ENCODE results near the gene LCP1. TPM values are rescaled to one million over a fixed set of nuclear protein-coding genes. Genes with fewer than 3 reads are reported as not detected.

LCP1 gene
- total RNA-seq, 1 experiment from 2014 or later, result 1.5 TPM

DNA sequence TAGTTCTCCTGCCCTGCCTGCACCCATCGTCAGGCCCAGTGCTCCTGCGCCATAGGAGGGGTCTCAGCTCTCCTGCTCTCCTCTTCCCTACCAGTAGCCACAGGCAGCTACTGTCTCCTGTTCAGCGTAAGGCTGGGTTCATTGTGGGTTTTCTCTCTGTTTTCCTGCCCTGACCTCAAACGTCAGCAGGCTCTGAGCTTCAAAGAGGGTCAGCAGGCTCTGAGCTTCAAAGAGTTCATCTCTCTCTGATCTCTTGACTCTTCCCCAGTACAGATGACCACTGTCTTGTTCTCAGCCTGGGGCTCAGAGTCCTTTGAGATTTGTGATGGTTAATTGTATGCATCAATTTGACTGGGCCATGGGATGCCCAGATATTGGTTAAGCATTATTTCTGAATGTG lies 72.5 kb downstream of the LCP1 start:
- CTCF ChIA-PET, result no interaction called here

DNA sequence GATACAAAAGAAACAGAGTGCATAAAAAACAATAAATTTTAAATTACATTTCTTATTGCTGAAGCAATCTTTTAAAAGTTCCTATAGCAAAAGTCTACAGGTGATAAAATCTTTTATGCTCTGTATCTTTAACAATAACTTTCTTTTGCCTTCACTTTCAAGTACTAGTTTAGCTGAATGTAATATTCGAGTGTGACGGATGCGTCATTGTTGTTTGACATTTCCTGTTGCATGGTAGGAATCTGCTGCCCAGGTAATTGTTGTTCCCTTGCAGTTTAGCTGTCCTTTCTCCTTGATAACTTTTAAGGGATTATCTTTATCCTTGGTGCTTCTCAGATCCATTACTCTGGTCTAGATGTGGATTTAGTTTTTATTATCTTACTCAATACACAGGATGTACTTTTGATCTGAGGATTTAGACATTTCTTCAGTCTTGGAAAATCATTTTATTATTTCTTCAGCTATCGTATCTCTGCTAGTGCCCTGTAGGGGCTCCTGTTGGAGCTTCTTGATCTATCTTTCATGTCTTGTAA lies 75.1 kb downstream of the LCP1 start:
- intact Hi-C loops (cut with micrococcal nuclease; ENCODE audit: unreplicated experiment), result no loop called here
- no TSS peak for BruUV-seq (replicated peaks)
- Histone ChIP-seq H3K4me3 (ENCODE audit: low read depth in 2 of 2, low read length in 2 of 2) (no peak overlapping the region), H3K4me1 (ENCODE audit: control insufficient read depth, insufficient read depth, low read length) (no peaks in the 10 kb centered on the region), H3K36me3 (ENCODE audit: control insufficient read depth, insufficient read depth, low read length) (no peaks in the 10 kb centered on the region), H3K27me3 (ENCODE audit: control insufficient read depth, insufficient read depth, low read length) (no peaks in the 10 kb centered on the region), H3K9me3 (ENCODE audit: control insufficient read depth, insufficient read depth, low read depth, low read length) (no peaks in the 10 kb centered on the region), H3K27ac (ENCODE audit: low read length) (no peak overlapping the region)
- ChIA-PET POLR2A (no interaction called here), CTCF (no interaction called here)
- no peak for DNase-seq (ENCODE audit: low read depth, low spot score)
- in situ Hi-C loops (cut with HindIII; ENCODE audit: low pct_unique_long_range_greater_than_20kb, low sequenced_read_pairs), result no loop called here
- no peak for ATAC-seq
- TF ChIP-seq, protein P1, sequence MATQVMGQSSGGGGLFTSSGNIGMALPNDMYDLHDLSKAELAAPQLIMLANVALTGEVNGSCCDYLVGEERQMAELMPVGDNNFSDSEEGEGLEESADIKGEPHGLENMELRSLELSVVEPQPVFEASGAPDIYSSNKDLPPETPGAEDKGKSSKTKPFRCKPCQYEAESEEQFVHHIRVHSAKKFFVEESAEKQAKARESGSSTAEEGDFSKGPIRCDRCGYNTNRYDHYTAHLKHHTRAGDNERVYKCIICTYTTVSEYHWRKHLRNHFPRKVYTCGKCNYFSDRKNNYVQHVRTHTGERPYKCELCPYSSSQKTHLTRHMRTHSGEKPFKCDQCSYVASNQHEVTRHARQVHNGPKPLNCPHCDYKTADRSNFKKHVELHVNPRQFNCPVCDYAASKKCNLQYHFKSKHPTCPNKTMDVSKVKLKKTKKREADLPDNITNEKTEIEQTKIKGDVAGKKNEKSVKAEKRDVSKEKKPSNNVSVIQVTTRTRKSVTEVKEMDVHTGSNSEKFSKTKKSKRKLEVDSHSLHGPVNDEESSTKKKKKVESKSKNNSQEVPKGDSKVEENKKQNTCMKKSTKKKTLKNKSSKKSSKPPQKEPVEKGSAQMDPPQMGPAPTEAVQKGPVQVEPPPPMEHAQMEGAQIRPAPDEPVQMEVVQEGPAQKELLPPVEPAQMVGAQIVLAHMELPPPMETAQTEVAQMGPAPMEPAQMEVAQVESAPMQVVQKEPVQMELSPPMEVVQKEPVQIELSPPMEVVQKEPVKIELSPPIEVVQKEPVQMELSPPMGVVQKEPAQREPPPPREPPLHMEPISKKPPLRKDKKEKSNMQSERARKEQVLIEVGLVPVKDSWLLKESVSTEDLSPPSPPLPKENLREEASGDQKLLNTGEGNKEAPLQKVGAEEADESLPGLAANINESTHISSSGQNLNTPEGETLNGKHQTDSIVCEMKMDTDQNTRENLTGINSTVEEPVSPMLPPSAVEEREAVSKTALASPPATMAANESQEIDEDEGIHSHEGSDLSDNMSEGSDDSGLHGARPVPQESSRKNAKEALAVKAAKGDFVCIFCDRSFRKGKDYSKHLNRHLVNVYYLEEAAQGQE (IDR thresholded peaks at IDR 0.05; ENCODE audit: insufficient read depth in 1 of 2, low read depth in 2 of 2, low read length in 1 of 2), result no peak
- TF ChIP-seq SIN3A (IDR thresholded peaks at IDR 0.05; ENCODE audit: borderline replicate concordance, insufficient read depth, low read depth, low read length), result no peak
- no peak for TF ChIP-seq POLR2AphosphoS5 (IDR thresholded peaks at IDR 0.05; ENCODE audit: low read depth, low read length)
- TF ChIP-seq TCF7L2 (IDR thresholded peaks at IDR 0.05; ENCODE audit: low read depth, low read length), result no peak
- TF ChIP-seq, protein P2, sequence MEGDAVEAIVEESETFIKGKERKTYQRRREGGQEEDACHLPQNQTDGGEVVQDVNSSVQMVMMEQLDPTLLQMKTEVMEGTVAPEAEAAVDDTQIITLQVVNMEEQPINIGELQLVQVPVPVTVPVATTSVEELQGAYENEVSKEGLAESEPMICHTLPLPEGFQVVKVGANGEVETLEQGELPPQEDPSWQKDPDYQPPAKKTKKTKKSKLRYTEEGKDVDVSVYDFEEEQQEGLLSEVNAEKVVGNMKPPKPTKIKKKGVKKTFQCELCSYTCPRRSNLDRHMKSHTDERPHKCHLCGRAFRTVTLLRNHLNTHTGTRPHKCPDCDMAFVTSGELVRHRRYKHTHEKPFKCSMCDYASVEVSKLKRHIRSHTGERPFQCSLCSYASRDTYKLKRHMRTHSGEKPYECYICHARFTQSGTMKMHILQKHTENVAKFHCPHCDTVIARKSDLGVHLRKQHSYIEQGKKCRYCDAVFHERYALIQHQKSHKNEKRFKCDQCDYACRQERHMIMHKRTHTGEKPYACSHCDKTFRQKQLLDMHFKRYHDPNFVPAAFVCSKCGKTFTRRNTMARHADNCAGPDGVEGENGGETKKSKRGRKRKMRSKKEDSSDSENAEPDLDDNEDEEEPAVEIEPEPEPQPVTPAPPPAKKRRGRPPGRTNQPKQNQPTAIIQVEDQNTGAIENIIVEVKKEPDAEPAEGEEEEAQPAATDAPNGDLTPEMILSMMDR (IDR thresholded peaks at IDR 0.05), result no peak

More for the DNA sequence above, 72.5 kb downstream of the LCP1 start:
- intact Hi-C loops (cut with micrococcal nuclease; ENCODE audit: unreplicated experiment) (no loop called here), in situ Hi-C loops (cut with HindIII; ENCODE audit: low pct_unique_long_range_greater_than_20kb, low sequenced_read_pairs) (no loop called here)
- no TSS peak for BruUV-seq (replicated peaks)
- POLR2A ChIA-PET, result no interaction called here
- no peak for DNase-seq (ENCODE audit: low read depth, low spot score)
- Histone ChIP-seq H3K27ac (ENCODE audit: low read length) (no peak overlapping the region), H3K4me1 (ENCODE audit: control insufficient read depth, insufficient read depth, low read length) (no peaks in the 10 kb centered on the region), H3K4me3 (ENCODE audit: low read depth in 2 of 2, low read length in 2 of 2) (no peak overlapping the region), H3K9me3 (ENCODE audit: control insufficient read depth, insufficient read depth, low read depth, low read length) (no peaks in the 10 kb centered on the region), H3K36me3 (ENCODE audit: control insufficient read depth, insufficient read depth, low read length) (no peaks in the 10 kb centered on the region), H3K27me3 (ENCODE audit: control insufficient read depth, insufficient read depth, low read length) (no peaks in the 10 kb centered on the region)
- no peak for TF ChIP-seq POLR2AphosphoS5 (IDR thresholded peaks at IDR 0.05; ENCODE audit: low read depth, low read length)
- no peak for TF ChIP-seq TCF7L2 (IDR thresholded peaks at IDR 0.05; ENCODE audit: low read depth, low read length)
- TF ChIP-seq SIN3A (IDR thresholded peaks at IDR 0.05; ENCODE audit: borderline replicate concordance, insufficient read depth, low read depth, low read length), result no peak
- TF ChIP-seq, protein P2 (IDR thresholded peaks at IDR 0.05), result no peak
- TF ChIP-seq, protein P1 (IDR thresholded peaks at IDR 0.05; ENCODE audit: insufficient read depth in 1 of 2, low read depth in 2 of 2, low read length in 1 of 2), result no peak
- ATAC-seq, result no peak

All from Panc1 (cell line).